Effector memory CD4-positive, alpha-beta T cell (primary cell): ENCODE results near the gene CAMK4.

Experiments used
- DNase-seq, 3 donors: peaks; one replicate each; pipeline ENCODE4 v3.0.0-alpha.2; 2020
- H3K27ac ChIP-seq: 2 replicates; pipeline ENCODE4 v1.7.0; 2013; ENCODE audit warnings: mild to moderate bottlenecking, low read length, moderate library complexity; ENCODE audit not compliant: insufficient read depth, poor library complexity, severe bottlenecking
- H3K27me3 ChIP-seq: replicated peaks from 2 replicates; pipeline ENCODE4 v1.7.0; 2013; ENCODE audit warnings: mild to moderate bottlenecking, low read length; ENCODE audit not compliant: insufficient read depth, control insufficient read depth, poor library complexity, severe bottlenecking
- H3K36me3 ChIP-seq: 2 replicates; pipeline ENCODE4 v1.7.0; 2013; ENCODE audit warnings: mild to moderate bottlenecking, low read length, moderate library complexity; ENCODE audit not compliant: control insufficient read depth, insufficient read depth
- H3K4me1 ChIP-seq: 2 replicates; pipeline ENCODE4 v1.7.0; 2013; ENCODE audit warnings: low read length, mild to moderate bottlenecking; ENCODE audit not compliant: control insufficient read depth, insufficient read depth, poor library complexity, severe bottlenecking
- H3K4me3 ChIP-seq: 2 replicates; pipeline ENCODE4 v1.7.0; 2013; ENCODE audit warnings: low read length, low read depth, mild to moderate bottlenecking; ENCODE audit not compliant: insufficient read depth, poor library complexity, severe bottlenecking
- H3K9me3 ChIP-seq: 2 replicates; pipeline ENCODE4 v1.7.0; 2013; ENCODE audit warnings: mild to moderate bottlenecking, low read length, moderate library complexity; ENCODE audit not compliant: control insufficient read depth

The CAMK4 gene

GRCh38 chr5:111454198-111454622 lies 230.0 kb downstream of the CAMK4 start:
- H3K36me3 ChIP-seq, result peaks cover 34% of the 10 kb centered on the region
- no peak overlapping the region for H3K27ac ChIP-seq
- no peak for DNase-seq
- no peaks in the 10 kb centered on the region for H3K9me3 ChIP-seq
- no peak overlapping the region for H3K4me3 ChIP-seq
- no peaks in the 10 kb centered on the region for H3K27me3 ChIP-seq
- no peaks in the 10 kb centered on the region for H3K4me1 ChIP-seq

GRCh38 chr5:111454776-111455175 lies 230.6 kb downstream of the CAMK4 start:
- no peaks in the 10 kb centered on the region for H3K4me1 ChIP-seq
- no peak overlapping the region for H3K4me3 ChIP-seq
- H3K27me3 ChIP-seq, result no peaks in the 10 kb centered on the region
- peaks cover 28% of the 10 kb centered on the region for H3K36me3 ChIP-seq
- DNase-seq, result no peak
- no peak overlapping the region for H3K27ac ChIP-seq
- H3K9me3 ChIP-seq, result no peaks in the 10 kb centered on the region

DNA sequence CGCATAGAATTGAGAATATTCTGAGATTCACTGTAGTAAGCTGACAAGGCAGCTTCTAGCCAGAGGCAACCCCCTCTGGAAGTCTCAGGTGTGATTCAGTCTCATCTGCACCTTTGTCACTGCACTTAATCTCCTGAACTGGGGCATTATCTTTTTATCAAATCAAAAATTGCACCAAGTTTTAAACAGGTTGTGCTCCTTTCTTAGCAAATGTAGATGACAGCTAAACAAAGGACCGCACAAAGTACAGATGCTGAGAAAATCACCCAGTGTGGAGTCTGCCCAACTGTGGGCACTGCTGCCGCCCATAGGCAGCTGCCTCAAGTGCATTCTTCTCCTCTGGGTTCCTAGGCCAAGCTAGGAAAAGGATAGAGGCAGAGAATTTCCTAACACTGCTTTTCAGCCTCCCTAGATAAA lies 237.1 kb downstream of the CAMK4 start:
- H3K4me1 ChIP-seq, result no peaks in the 10 kb centered on the region
- no peak overlapping the region for H3K4me3 ChIP-seq
- H3K9me3 ChIP-seq, result no peaks in the 10 kb centered on the region
- H3K36me3 ChIP-seq, result peaks cover 14% of the 10 kb centered on the region
- no peak overlapping the region for H3K27ac ChIP-seq
- no peak for DNase-seq
- H3K27me3 ChIP-seq, result no peaks in the 10 kb centered on the region

GRCh38 chr5:111461934-111462333 lies 237.8 kb downstream of the CAMK4 start:
- Histone ChIP-seq H3K27ac (no peak overlapping the region), H3K9me3 (no peaks in the 10 kb centered on the region), H3K4me3 (no peak overlapping the region), H3K36me3 (peaks cover 14% of the 10 kb centered on the region), H3K4me1 (no peaks in the 10 kb centered on the region), H3K27me3 (no peaks in the 10 kb centered on the region)
- no peak for DNase-seq

GRCh38 chr5:111463311-111463710 lies 239.1 kb downstream of the CAMK4 start:
- Histone ChIP-seq H3K9me3 (no peaks in the 10 kb centered on the region), H3K36me3 (peaks cover 9% of the 10 kb centered on the region), H3K27ac (no peak overlapping the region), H3K4me1 (no peaks in the 10 kb centered on the region), H3K27me3 (no peaks in the 10 kb centered on the region), H3K4me3 (no peak overlapping the region)
- no peak for DNase-seq

GRCh38 chr5:111469293-111469896 lies 245.2 kb downstream of the CAMK4 start:
- H3K4me3 ChIP-seq, result no peak overlapping the region
- no peak overlapping the region for H3K27ac ChIP-seq
- no peak for DNase-seq

GRCh38 chr5:111469903-111470302 lies 245.7 kb downstream of the CAMK4 start:
- no peak for DNase-seq
- Histone ChIP-seq H3K36me3 (peaks cover 23% of the 10 kb centered on the region), H3K9me3 (no peaks in the 10 kb centered on the region), H3K27me3 (no peaks in the 10 kb centered on the region), H3K4me3 (no peak overlapping the region), H3K4me1 (no peaks in the 10 kb centered on the region), H3K27ac (no peak overlapping the region)

More at GRCh38 chr5:111469293-111469896, 245.2 kb downstream of the CAMK4 start:
- Histone ChIP-seq H3K27me3 (no peaks in the 10 kb centered on the region), H3K4me1 (no peaks in the 10 kb centered on the region), H3K36me3 (peaks cover 23% of the 10 kb centered on the region), H3K9me3 (no peaks in the 10 kb centered on the region)

GRCh38 chr5:111472096-111472495 lies 247.9 kb downstream of the CAMK4 start:
- no peak for DNase-seq
- no peaks in the 10 kb centered on the region for H3K4me1 ChIP-seq
- H3K27ac ChIP-seq, result no peak overlapping the region
- H3K27me3 ChIP-seq, result no peaks in the 10 kb centered on the region
- no peaks in the 10 kb centered on the region for H3K9me3 ChIP-seq
- peaks cover 33% of the 10 kb centered on the region for H3K36me3 ChIP-seq
- no peak overlapping the region for H3K4me3 ChIP-seq

- H3K4me1 ChIP-seq, result no peaks in the 10 kb centered on the region
- DNase-seq, result no peak
- H3K36me3 ChIP-seq, result peaks cover 37% of the 10 kb centered on the region
- H3K27ac ChIP-seq, result no peak overlapping the region
- H3K4me3 ChIP-seq, result no peak overlapping the region
- no peaks in the 10 kb centered on the region for H3K9me3 ChIP-seq
- no peaks in the 10 kb centered on the region for H3K27me3 ChIP-seq
Measured at GRCh38 chr5:111472579-111472978, 248.4 kb downstream of the CAMK4 start.

DNA sequence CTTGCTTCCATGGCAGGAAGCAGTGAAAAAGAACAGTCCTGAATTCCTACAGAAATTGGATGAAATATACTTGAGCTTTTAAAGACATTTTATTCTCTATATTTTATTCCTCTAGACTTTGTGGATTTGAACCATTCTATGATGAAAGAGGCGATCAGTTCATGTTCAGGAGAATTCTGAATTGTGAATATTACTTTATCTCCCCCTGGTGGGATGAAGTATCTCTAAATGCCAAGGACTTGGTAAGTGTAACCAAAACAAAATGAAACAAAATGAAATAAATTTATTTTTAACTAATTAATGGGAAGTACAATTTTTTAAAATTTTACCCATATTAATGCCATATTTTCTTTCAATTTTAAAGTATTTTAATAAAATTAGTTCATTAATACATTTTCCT lies 254.1 kb downstream of the CAMK4 start:
- H3K9me3 ChIP-seq, result no peaks in the 10 kb centered on the region
- H3K4me3 ChIP-seq, result no peak overlapping the region
- H3K27me3 ChIP-seq, result no peaks in the 10 kb centered on the region
- no peak overlapping the region for H3K27ac ChIP-seq
- DNase-seq, result no peak
- peaks cover 60% of the 10 kb centered on the region for H3K36me3 ChIP-seq
- H3K4me1 ChIP-seq, result no peaks in the 10 kb centered on the region
